Measurements from ENCODE around the gene FYTTD1.

FYTTD1 gene

DNA sequence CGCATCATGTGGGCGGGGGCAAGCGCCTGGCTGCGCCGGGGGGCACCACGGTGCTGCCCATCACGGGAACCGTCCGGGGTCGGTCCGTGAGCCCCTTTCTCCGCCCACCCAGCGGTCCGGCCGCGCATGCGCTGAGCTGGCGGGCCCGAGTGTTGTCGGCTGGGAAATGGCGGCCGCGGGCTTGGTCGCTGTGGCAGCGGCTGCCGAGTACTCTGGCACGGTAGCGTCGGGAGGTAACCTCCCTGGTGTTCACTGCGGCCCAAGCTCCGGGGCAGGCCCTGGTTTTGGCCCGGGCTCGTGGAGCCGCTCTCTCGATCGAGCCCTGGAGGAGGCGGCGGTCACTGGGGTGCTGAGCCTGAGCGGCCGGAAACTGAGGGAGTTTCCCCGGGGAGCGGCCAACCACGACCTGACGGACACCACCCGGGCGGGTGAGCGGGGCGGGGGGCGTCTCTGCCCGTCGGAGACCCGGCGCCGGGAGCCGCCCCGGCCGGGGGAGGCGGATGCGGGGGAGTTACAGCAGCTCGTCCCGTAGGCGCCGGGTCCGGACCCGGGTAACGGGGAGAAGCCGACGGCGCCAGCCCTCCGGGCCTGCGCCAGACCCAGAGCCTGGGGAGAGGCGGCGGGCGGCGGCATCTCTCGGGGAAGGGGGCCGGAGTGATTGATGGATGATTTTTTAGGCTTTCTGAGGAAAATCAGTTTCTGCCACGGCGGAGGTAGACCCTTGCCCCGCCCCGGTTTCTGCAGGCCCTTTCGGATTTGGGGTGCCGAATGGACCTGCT lies 41.6 kb downstream of the FYTTD1 start, which contains the start of gene LRCH3:
Gene LRCH3 (plus strand): TSS at position 142 of the 779 bp plus-strand sequence. CDS start 25 bp downstream, at position 167.
- peak; percentile 63 to 76 (median 71) for DNase-seq (ENCODE audit: low read depth in 2 of 3, low spot score in 1 of 3)

DNA sequence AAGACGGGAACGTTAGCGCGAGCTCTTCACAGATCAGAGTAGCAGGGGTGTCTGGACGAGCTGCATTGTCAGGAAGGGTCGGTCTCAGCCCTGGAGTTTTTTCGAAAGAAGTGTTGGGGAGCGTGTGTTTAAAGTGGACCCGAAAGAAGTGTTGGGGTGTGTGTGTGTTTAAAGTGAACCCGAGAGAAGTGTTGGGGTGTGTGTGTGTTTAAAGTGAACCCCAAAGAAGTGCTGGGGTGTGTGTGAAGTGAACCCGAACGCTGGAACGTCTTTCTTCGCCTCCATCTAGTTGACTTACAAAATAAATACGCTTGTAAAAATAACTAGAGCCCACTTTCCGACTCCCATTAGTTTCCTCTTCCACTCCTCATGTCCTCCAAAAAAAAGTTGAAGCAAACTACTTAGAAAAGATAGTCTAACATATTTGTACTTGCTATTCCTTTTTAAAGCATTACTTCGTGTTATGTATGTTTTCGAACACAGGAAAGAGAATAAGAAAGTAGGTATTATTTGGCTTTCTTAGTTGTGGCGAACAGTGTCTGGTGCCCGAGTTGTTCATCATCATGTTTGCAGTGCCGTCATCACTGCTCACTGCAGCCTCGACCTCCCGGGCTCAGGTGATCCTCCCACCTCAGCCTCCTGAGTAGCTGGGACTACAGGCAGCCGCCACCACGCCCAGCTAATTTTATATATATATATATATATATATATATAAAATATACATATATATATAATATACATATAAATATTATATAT lies 42.4 kb downstream of the FYTTD1 start:
- DNase-seq (ENCODE audit: low read depth in 2 of 3, low spot score in 1 of 3): peak in 1 of 3 donors; percentile 14

DNA sequence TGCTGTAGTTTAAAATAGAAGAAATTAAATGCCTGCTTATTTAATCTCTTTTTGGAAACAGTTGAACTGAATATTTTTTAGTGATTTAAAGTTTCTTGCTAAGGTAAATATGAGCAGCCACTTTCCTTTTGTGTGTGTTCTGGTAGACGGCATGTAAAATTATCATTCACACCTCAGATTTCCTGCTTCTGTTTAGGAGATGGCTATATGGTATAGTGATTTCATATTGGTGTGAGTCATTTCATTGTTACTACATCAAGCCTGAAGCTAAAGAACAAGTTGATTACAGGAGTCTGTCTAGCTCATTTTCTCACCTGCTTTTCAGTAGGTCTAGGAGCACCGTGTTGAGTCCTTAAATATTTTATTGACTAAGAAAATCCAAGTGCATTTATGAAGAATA lies 43.6 kb downstream of the FYTTD1 start:
- no peak for DNase-seq (ENCODE audit: low read depth in 2 of 3, low spot score in 1 of 3)

DNA sequence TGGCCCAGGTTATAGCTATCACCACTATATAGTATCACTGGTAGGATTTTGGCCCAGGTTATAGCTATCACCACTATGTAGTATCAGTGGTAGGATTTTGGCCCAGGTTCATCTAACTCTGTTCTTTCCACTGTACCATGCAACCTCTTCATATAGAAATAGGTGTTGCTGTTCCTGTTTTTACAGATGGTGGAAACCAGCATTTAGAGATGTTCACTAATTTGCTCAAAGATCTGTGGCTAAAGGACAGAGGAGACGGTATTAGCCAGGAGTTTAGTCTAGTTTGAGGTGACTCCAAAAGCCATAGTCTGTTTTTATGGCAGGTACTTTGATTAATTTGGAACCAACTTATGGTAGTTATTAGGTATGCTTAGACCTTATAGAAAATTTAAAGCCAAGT lies 44.4 kb downstream of the FYTTD1 start:
- DNase-seq (ENCODE audit: low read depth in 2 of 3, low spot score in 1 of 3): no peak

DNA sequence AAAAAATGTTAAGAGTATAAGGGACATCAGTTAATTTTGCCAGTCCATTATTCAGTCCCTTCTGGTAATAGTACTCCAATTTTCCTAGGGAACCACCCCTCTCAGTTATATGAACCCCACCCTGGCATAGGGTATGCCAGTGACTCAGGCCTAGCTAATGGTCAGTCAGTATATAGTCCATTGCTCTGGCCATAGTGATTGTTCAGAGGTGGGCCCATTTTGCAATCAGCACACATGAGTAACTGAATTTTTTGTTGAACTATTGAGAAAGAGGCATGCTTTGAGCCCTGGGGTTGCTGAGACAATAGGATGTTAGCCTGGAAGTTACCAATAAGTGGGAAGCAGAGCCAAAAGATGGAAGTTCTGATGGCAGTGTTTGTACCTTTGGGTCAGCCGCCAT lies 45.5 kb downstream of the FYTTD1 start:
- no peak for DNase-seq (ENCODE audit: low read depth in 2 of 3, low spot score in 1 of 3)

- no peak for DNase-seq (ENCODE audit: low read depth in 2 of 3, low spot score in 1 of 3)
These were observed 46.4 kb downstream of the FYTTD1 start for GRCh38 chr3:197796087-197796486.

DNA sequence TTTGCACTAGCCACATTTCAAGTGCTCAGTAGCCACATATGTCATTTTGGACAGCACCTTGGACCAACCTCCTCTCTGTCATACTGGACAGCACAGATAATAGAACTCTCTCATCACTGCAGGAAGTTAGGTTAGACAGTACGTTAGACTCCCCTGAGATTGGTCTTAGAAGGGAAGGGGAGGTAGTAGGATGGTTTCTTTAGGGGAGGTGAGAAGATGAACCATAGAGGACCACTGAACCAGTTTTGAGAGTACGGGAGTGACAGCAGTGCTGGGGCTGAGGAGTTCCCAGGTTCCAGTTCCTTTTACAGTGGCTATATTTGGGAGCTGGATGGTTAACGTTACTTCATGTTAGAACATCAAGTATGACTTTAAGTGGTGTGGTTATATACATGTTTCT lies 49.2 kb downstream of the FYTTD1 start:
- no peak for DNase-seq (ENCODE audit: low read depth in 2 of 3, low spot score in 1 of 3)

DNA sequence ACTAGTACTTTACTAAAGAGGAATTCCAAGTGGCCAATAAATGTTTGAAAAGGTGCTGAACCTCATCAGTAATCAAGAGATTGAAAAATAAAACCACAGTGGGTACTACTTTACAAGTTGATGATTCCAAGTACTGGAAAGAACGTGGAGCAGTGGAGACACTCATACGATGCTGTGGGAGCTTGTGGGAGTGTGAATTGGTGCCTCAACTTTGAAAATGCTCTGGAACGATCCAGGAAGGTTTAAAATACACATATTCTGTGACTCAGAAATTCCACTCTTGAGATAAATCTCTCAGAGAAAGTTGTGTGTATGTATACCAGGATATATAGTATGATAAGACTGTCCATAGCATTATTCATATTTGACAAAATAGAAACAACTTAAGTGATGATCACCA lies 50.7 kb downstream of the FYTTD1 start:
- no peak for DNase-seq (ENCODE audit: low read depth in 2 of 3, low spot score in 1 of 3)

DNA sequence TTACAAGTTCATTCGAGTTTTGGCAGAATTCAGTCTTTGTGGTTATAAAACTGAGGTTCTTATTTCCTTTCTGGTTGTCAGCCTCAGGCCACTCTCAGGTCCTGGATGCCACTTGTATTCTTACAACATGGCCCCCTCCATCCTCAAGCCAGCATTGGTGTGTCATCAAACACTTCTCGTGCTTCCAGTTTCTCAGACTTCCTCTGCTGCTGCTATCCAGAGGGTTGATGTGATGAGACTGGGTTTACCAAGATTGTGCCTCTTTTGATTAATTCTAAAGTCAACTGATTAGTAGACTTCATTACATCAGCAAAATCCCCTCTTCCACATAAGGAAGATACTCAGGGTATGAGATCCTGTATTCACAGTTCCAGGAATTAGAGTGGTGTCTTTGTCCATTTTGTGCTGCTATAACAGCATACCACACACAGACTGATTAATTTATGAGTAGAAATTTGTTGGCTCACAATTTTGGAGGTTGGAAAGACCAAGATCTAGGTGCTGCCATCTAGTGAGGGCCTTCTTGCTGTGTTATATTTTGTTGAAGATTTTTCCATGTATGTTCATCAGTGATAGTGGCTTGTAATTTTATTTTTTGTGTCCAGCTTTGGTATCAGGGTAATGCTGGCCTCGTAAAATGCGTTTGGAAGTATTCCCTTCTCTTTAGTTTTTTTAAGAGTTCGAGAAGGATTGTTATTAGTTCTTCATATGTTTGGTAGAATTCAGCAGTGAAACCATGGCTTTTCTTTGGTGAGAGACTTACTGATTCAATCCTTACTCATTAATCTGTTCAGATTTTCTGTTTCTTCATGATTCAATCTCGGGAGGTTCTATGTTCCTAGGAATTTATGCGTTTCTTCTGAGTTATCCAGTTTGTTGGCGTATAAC lies 52.5 kb downstream of the FYTTD1 start:
- DNase-seq (ENCODE audit: low read depth in 2 of 3, low spot score in 1 of 3): no peak

DNA sequence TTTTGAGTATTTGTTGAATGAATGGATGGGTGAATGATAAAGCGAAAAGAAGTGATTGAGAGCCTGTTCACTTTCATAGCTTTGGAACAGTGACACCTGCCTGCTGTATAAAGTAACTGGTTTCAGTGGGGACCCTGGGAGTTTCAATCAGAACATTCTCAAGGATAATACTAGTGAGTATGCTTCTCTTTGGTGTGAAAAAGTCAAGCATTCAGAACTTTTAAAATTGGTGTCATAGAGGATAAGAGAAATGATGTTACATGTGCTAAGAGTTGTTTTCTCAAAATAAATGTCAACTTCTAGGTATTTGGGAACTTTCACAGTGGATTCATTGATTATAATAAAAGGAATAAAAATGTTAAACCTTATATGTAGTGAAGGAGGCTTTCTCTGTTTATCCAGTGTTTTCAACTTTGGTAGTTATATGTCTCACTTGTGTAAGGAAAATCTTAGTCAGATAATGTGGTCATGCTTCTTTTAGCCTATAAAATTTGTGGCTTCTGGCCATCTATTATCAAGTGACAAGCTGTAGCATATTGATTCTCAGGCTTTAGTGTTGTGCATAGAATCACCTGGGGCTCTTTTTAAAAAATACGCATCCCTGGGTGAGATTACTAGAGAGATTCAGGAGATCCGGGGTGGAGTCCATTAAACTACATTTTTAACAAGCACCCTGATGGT lies 53.2 kb downstream of the FYTTD1 start:
- no peak for DNase-seq (ENCODE audit: low read depth in 2 of 3, low spot score in 1 of 3)

- no peak for DNase-seq (ENCODE audit: low read depth in 2 of 3, low spot score in 1 of 3)
These were observed 54.8 kb downstream of the FYTTD1 start for GRCh38 chr3:197804511-197804910.

GRCh38 chr3:197807969-197808587 lies 58.4 kb downstream of the FYTTD1 start:
- DNase-seq (ENCODE audit: low read depth in 2 of 3, low spot score in 1 of 3): no peak

DNA sequence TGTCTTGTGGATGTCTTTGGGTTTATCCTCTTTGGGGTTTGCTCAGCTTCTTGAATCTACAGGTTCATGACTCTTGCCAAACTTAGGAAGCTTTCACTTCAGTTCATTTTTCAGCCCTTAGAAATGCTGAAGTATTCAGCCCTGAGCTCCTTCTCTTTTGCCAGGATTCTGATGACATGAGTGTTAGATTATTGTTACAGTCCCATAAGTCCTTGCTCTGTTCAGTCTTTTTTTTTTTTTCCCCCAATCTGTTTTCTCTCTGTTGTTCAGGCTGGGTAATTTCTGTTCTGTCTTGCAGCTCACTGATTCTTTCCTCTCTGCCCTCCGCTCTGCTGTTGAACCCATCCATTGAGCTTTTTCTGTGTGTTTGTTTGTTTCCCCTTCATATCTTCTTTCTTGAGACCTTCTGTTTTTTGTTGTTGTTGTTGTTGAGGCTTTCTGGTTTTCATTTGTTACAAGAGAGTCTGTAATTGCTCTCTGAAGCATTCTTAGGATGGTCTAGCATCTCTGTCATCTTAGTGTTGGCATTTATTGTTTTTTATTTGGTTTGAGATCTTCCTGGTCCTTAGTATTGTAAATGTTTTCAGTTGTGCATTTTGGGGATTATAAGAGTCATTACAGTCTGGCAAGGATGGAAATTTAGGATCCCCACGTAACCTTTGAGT lies 59.8 kb downstream of the FYTTD1 start:
- DNase-seq (ENCODE audit: low read depth in 2 of 3, low spot score in 1 of 3): no peak

DNA sequence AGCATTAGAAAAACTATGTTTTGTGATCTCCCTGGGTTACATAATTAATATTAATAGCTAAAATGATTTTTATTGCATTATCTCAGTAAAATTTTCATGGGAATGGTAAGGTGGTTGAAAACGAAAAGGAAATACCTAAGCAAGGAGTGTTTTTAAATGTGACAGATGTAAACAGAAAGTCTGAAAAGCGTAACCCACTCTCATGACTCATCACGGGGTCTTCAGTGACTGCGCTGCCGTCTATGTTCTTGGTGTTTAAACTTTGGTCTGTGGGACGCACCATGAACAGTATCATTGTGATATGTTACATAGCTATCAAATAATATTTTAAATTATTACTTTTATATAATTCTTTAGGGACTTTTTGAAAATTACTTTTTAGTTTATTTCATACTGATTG lies 61.2 kb downstream of the FYTTD1 start:
- DNase-seq (ENCODE audit: low read depth in 2 of 3, low spot score in 1 of 3): no peak

DNA sequence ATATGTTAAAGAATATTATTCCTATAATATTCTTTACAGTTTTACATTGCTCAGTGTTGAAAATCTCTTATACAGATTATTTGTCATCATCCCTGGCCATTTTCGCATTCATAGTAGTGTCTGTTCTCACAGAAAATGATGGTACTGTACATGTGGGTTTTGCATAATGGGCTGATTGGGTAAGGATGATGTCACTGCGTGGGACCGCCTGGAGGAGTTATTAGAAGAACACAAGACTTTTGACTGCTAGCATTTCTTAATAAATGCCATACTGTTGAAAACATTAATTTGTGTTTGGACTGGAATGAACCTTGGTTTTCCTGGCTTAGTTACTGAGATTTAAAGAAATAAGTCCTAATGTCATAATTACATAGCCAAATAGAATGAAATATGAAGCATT lies 61.7 kb downstream of the FYTTD1 start:
- no peak for DNase-seq (ENCODE audit: low read depth in 2 of 3, low spot score in 1 of 3)

GRCh38 chr3:197814372-197814771 lies 64.7 kb downstream of the FYTTD1 start:
- no peak for DNase-seq (ENCODE audit: low read depth in 2 of 3, low spot score in 1 of 3)

DNA sequence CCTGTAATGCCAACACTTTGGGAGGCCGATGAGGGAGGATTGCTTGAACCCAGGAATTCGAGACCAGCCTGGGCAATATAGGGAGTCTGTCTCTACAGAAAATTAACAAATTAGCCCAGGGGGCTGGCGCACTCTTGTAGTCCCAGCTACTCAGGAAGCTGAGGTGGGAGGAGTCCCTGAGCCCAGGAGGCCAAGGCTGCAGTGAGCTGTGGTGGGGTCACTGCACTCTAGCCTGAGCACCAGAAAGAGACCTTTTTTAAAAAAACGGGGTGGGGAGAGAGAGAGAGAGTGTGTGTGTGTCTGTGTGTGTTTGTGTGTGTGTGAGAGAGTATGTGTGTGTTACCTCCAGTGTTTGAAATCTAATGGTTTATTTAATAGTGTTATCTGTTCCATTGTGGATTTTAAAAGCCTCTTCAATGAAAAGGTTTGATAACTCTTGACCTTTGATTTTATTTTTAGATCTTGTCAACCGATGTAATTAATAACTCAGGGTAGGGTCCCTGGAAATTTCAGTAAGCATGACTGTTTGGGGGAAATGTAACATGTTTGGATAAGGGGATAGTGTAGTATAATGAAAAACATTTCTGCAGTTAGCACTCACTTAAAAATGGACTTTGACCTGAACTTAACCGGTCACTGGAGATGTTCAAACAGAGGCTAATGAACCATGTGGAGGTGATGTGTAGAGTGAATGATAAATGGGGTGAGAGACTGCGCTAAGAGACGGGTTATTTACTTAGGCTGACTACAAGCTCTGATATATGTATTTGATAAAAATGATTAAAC lies 71.1 kb downstream of the FYTTD1 start:
- no peak for DNase-seq (ENCODE audit: low read depth in 2 of 3, low spot score in 1 of 3)

DNA sequence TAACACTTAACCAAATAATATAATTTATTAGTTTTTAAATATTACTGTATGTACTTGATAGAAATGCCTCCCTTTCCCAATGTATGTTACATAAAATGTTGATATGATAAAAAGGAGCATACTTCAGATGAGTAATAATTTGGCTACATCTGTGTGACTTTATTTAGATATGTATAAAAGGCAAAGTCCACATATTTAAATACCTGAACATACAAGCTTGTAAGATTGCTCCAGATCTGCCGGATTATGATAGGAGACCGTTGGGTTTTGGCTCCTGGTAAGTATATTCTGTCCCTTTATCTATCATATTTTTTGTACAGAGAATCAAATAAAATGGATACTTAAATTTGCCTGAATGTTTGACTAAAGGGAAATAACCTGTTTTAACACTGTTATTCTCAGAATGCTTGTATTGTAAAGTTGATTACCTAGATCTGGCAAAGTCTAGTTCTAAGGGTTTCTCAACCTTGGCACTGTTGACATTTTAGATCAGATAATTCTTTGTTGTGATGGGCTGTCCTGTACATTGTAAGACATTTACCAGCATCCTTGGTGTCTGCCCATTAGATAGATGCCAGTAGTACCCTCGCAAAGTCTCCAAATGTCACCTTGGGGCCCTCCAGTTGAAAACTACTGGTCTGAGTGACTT lies 79.8 kb downstream of the FYTTD1 start:
- no peak for DNase-seq (ENCODE audit: low read depth in 2 of 3, low spot score in 1 of 3)

Measured in stimulated activated CD4-positive, alpha-beta T cell treated with anti-CD3 and anti-CD28 coated beads, Interleukin-12 subunit alpha, Interleukin-12 subunit beta, amount 100 ng/mL, for 48 hours (primary cell).